Measurements from ENCODE around the gene LSM2.
A peak's percentile ranks its signal among the peaks of the same experiment; 100 is the strongest.
"Not testable (repeated sequence)": the region's sequence is repeated elsewhere in the genome, so short reads cannot be mapped to it uniquely, and the experiment has no call there.

Gene LSM2

DNA sequence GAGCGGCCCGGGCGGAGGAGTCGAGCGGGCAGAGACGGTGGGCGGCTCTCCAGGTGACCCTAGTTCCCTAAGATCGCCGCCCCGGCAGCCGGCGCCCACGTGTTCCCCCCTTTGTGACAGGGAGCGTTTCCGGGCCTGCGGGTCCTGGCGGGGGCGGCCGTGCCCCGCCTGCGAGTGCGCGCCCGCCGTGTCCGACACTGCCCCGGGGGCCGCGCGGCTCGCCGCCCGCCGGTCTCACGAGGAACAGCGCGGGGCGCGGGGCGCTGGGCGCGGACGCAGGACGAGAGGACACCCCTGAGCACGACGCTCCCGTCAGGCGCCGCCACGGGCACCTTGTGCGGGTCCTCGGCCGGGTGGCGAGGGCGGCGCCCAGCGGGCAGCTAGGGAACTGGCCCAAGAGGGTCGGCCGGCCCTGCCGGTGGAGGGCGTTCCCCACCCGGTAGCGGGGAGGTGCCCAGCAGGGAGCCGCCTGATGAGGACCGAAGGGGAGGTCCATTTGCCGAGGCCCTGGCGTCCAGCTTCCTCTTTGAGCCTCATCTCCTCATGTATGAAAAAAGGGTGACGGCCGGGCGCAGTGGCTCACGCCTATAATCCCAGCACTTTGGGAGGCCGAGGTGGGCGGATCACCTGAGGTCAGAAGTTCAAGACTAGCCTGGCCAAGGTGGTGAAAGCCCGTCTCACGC lies 11.0 kb downstream of the LSM2 start, which contains the start of gene VARS1:
Gene VARS1, minus strand, starts transcription at position 137 of the 683 bp plus-strand sequence. CDS start 535 bp downstream, outside the sequence.
- DNase-seq: peak; percentile 93

DNA sequence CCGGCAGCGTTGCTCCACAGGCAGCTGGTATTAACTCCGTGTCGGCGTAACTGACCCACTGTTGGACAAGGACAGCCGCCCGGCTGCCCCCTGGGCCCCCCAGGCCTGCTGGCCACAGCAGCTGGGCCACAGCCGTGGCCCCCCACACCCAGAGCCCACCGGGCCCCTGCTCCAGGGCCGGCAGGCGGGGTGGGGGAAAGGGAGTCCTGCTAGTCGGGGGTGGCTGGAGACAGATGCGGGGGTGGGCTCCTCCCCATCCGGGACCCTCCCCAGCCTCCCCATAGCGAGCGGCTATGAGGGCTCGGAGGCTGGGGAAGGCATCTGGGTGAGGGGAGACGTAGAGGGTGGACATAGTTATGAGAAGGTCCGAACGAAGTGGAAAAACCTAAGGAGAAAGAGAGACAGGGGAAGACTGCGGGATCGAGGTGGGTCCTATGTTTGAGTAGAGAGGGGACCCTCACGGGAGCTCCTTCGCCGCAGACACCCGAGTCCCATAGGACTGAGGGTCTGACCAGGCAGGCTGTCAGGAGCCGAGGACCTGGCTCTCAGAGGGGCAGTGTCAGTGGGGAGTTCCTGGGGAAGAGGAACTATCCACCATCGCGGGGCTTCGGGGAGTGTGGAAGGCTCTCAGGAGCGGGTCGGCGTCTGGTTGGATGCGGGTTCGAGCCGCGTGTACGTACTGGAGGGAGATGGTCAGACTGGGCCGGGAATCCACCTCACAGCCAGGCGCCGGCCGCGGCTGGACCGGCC lies 11.7 kb downstream of the LSM2 start:
- no peak for DNase-seq

DNA sequence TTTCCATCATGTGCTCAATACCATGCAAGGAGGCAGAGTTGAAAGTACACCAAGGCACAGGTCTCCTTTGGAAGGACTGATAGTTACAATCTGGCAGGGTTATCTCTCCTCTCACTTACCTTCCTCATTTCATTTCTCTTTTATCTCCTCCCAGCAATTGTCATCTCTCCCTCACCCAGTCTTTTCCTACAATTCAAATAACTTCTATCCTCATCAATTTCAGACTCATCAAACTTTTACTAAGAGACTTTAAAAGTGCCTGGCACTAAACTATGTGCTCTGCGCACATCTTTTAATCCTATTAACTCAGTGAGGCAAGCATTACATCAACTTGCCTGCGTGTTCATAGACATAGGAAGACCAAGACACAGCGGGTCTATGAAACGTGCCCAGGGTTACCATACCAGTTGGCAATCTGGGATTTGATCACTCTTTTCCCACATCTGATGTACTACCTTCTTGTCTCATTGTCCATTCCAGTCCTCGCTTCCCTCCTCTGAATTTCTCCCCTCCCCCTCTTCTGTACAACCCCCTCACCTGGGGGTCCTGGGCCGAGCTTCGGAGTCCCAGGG lies 12.4 kb downstream of the LSM2 start:
- peak; percentile 42 for DNase-seq

- DNase-seq: not testable (repeated sequence)
These were observed 12.9 kb downstream of the LSM2 start for GRCh38 chr6:31793927-31794245.

DNA sequence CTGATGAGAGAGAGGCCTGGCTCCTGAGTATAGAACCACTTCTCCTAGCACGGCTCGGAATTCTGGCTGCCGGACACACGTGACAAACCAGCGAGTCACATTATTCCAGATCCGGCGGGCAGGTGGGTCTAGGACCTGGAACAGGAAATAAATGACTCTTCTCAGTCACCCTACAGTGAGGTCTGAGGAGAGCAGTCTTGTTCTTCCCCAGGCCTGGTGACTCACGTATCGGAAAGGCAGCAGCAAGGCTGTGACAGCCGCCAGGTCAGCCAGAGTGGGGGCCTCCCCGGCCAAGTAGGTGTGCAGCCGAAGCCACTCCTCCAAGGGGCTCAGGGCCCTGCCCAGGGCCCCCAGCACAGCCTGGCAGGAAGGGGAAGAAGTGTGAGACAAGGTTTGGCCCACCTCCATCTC lies 14.0 kb downstream of the LSM2 start:
- DNase-seq: peak; percentile 73

DNA sequence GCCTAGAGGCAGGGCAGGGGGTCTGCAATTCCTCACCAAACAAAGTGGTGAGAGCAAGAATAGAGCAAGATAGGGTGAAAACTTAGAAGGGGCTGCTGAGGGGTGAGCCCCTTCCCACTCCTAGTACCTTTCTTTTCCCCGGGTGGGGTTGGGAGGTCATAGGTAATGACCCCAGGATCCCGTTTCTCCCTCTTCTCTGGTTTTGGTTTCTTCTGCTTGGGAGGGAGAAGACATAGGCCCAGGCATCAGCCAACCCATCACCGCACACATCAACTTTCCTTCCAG lies 14.7 kb downstream of the LSM2 start:
- DNase-seq: no peak

GRCh38 chr6:31791324-31792089 lies 15.3 kb downstream of the LSM2 start:
- DNase-seq: peak; percentile 61

DNA sequence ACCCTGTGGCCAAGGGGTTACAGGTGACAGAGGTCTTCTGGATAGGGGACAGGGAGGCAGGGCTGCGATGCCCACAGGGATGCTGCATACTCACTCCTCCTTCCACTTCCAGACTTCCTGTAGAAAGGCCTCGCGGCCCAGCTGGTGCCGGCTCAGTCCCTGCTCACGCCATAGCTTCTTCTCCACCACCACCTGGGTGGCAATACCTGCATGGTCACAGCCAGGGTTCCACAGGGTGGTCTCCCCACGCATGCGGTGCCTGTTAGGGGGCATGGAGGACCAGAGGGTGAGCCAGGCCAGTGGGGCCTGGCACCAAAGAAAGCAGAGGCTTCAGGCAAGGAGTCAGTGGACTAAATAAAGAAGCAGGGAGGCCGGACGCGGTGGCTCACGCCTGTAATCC lies 21.3 kb downstream of the LSM2 start:
- no peak for DNase-seq

DNA sequence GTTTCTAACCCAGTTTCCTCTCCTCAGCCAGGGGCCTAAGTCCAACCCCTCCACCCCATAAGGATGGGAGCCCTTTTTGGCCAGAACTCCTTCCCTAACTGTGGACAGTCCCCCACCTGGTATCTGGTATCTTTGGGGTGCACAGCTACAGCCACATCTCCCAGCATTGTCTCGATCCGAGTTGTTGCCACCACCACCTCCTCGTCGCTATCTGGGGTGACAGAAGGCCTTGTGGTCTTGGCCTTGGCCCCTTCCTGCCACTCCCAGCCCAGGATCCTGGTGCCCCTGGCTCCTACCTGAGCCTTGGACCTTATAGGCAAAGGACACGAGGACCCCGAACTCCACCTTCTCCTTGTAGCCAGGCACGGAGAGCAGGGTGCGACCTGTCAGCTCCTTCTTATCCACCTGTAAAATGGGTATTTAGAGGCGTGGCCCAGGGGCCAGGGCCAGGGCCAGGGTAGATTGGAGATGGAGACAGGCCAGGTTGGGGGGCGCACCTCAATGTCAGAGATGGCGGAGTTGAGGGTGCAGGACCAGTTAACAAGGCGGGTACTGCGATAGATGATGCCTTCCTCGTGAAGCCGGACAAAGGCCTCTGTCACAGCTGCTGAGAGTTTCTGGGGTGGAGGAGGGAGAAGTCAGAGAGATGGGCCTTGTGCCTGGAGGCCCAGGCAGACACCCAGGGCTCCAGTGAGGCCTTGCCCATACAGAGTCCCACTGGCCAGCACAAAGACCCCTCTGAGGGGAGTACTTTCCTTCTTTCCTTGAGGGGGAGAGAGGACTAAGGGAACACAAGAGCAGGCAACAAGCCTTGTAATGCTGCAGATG lies 22.5 kb downstream of the LSM2 start:
- DNase-seq: no peak

GRCh38 chr6:31782126-31782855 lies 24.5 kb downstream of the LSM2 start:
- DNase-seq: no peak

- no peak for DNase-seq
These were observed 25.3 kb downstream of the LSM2 start for GRCh38 chr6:31781244-31782125.

- DNase-seq: no peak
These were observed 26.1 kb downstream of the LSM2 start for GRCh38 chr6:31780507-31781243.

GRCh38 chr6:31779908-31780307 lies 26.9 kb downstream of the LSM2 start:
- no peak for DNase-seq

- no peak for DNase-seq
These were observed 27.5 kb downstream of the LSM2 start for GRCh38 chr6:31778999-31779885.

DNA sequence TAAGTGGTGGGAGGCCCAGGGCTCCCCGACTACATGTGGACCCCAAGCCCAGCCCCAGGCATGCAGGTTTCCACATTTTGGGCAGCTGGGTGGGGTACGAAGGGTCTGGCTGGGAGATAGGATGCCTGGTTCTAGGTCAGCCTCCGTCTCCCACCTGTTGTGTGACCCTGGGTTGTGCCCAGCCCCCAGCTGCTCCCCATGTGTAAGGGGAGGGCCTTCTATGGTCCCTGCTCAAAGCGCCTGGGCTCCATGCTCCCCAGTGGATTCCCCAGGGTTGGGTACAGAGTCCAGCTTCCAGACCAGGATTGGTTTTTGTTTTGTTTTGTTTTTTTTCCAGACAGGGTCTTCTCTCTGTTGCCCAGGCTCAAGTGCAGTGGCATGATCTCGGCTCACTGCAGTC lies 28.6 kb downstream of the LSM2 start:
- DNase-seq: no peak

DNA sequence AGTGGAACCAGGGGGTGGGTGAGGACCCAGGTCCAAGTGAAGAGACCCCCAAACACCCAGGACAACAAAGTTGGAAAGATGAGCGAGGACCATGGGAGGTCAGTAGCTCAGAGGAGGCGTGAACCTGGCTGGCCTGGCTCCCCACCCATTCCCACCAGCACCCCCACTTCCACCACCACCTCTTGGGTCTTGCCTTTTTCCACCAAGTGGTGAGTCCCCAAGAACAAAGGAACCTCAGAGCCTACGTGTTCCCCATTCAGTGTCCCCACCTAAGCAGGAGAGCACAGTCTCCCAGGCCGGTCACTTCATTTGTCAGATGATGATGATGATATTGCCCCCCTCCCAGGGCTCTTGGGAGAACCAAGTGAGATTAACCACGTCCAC lies 29.1 kb downstream of the LSM2 start:
- no peak for DNase-seq

- DNase-seq: peak; percentile 80
These were observed 29.6 kb downstream of the LSM2 start, which contains the start of gene VWA7 for GRCh38 chr6:31776989-31777666. Gene VWA7, minus strand, starts transcription at chr6:31777328. Its CDS starts 549 bp downstream, at chr6:31776779.

GRCh38 chr6:31776485-31776988 lies 30.2 kb downstream of the LSM2 start:
- no peak for DNase-seq
